Measurements from ENCODE around the gene TRIM51. TPM values are rescaled to one million over a fixed set of nuclear protein-coding genes. Genes with fewer than 3 reads are reported as not detected.

Gene TRIM51, protein sequence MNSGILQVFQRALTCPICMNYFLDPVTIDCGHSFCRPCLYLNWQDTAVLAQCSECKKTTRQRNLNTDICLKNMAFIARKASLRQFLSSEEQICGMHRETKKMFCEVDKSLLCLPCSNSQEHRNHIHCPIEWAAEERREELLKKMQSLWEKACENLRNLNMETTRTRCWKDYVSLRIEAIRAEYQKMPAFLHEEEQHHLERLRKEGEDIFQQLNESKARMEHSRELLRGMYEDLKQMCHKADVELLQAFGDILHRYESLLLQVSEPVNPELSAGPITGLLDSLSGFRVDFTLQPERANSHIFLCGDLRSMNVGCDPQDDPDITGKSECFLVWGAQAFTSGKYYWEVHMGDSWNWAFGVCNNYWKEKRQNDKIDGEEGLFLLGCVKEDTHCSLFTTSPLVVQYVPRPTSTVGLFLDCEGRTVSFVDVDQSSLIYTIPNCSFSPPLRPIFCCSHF
- not detected for total RNA-seq

GRCh38 chr11:55882997-55883396 is at the start of gene TRIM51:
TSS of gene TRIM51 (plus strand) at chr11:55883297. CDS start at chr11:55885429, 2,132 bp downstream.

DNA sequence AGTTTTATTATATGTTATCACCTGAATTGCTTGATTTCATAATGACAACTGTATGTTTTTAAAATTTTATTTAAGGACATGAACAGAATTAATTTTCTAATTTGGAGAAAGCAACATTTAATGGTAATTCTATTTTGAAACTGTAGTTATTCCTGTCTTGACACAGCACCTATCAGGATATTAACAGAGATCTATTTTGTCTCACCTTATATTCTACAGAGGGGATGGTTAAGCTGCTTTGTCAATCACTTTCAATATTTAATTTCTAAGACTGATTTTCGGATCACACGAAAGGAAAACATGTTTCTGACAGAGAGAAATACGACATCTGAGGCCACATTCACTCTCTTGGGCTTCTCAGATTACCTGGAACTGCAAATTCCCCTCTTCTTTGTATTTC is 44.6 kb upstream of the TRIM51 start, which contains the start of gene OR5D16:
Gene OR5D16 (plus strand): TSS at position 301 of the 400 bp plus-strand sequence. CDS start 0 bp downstream, at position 301.

DNA sequence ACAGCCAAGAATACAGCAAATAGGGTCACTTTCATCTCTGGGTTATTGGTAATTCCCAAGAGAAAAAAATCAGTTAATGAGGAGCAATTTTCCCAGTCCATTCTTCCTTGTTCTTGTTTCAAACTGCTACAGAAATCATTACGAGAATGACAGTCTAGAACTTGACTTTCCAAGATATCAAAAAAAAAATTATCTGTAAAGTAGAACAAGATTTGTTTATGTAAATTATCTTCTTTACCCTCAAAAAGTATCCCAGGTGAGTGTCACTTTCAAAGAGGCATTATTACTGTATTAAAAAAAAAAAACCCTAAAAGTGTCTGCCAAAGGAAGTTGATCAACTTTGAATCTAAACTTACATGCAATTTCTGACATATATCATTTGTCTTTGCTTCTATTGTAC is 31.4 kb downstream of the TRIM51 start, which contains the start of gene OR5W2:
Gene OR5W2 (minus strand): TSS at position 101 of the 400 bp plus-strand sequence. CDS start 0 bp downstream, at position 101.

GRCh38 chr11:55936300-55936699 is 53.2 kb downstream of the TRIM51 start, which contains the start of gene OR5I1:
TSS of gene OR5I1 (minus strand) at chr11:55936400. CDS start at chr11:55936400, 0 bp downstream.

Other genes starting within 250 kb of the TRIM51 start
- not detected for gene OR4P4, start 248.2 kb upstream of the TRIM51 start, total RNA-seq
- gene OR4S2, start 235.0 kb upstream of the TRIM51 start, total RNA-seq, result not detected
- not detected for gene OR4C6, start 221.1 kb upstream of the TRIM51 start, total RNA-seq
- not detected for gene OR5D13, start 109.9 kb upstream of the TRIM51 start, total RNA-seq
- not detected for gene OR5D14, start 87.7 kb upstream of the TRIM51 start, total RNA-seq
- gene OR5L1, start 71.9 kb upstream of the TRIM51 start, total RNA-seq, result not detected
- not detected for gene OR5D18, start 63.7 kb upstream of the TRIM51 start, total RNA-seq
- gene OR5L2, start 56.1 kb upstream of the TRIM51 start, total RNA-seq, result not detected
- gene OR5D16, start 44.5 kb upstream of the TRIM51 start, total RNA-seq, result not detected
- not detected for gene OR5W2, start 31.3 kb downstream of the TRIM51 start, total RNA-seq
- not detected for gene OR5I1, start 53.1 kb downstream of the TRIM51 start, total RNA-seq
- gene OR10AG1, start 86.6 kb downstream of the TRIM51 start, total RNA-seq, result not detected
- gene OR5F1, start 111.3 kb downstream of the TRIM51 start, total RNA-seq, result not detected
- not detected for gene OR5AS1, start 144.4 kb downstream of the TRIM51 start, total RNA-seq
- not detected for gene OR8I2, start 210.0 kb downstream of the TRIM51 start, total RNA-seq
- gene OR8H2, start 220.4 kb downstream of the TRIM51 start, total RNA-seq, result not detected
- gene OR8H3, start 239.1 kb downstream of the TRIM51 start, total RNA-seq, result not detected